Measurements from ENCODE around the gene PHACTR4.

Gene PHACTR4

GRCh38 chr1:28417926-28418637 is 48.5 kb downstream of the PHACTR4 start:
- CTCF ChIA-PET = interaction anchor here (0.7 to 1.5 kb wide), 4 partner anchors 9 to 169 kb away, joined by 3 to 5 read pairs (median 4); no protein-coding TSS in a partner anchor
- no peak for DNase-seq (ENCODE audit: low read depth, low spot score)
- no peak for TF ChIP-seq CTCF (IDR thresholded peaks at IDR 0.05; ENCODE audit: insufficient read depth, low read length, missing control alignments)
- POLR2A ChIA-PET = interaction anchor here (1.1 kb wide), 1 partner anchor 164 kb away, joined by 3 read pairs; no protein-coding TSS in a partner anchor
- H3K4me3 ChIP-seq (ENCODE audit: low read depth, low read length) = no peak overlapping the region

- H3K4me3 ChIP-seq (ENCODE audit: low read depth, low read length) = no peak overlapping the region
- POLR2A ChIA-PET = interaction anchor here (1.0 kb wide), 1 partner anchor 84 kb away, joined by 4 read pairs; the partner anchor contains the start of gene RCC1
- CTCF ChIA-PET = interaction anchor here (1.3 to 1.6 kb wide), 5 partner anchors 12 to 181 kb away, joined by 3 to 7 read pairs (median 5); no protein-coding TSS in a partner anchor
- no peak for DNase-seq (ENCODE audit: low read depth, low spot score)
- no peak for TF ChIP-seq CTCF (IDR thresholded peaks at IDR 0.05; ENCODE audit: insufficient read depth, low read length, missing control alignments)
Observed at GRCh38 chr1:28421744-28422143, 52.2 kb downstream of the PHACTR4 start.

- ChIA-PET POLR2A (no interaction called here), CTCF (no interaction called here)
- no peak for TF ChIP-seq CTCF (IDR thresholded peaks at IDR 0.05; ENCODE audit: insufficient read depth, low read length, missing control alignments)
- DNase-seq (ENCODE audit: low read depth, low spot score) = no peak
- H3K4me3 ChIP-seq (ENCODE audit: low read depth, low read length) = no peak overlapping the region
Observed at GRCh38 chr1:28426831-28427230, 57.3 kb downstream of the PHACTR4 start.

- TF ChIP-seq CTCF (IDR thresholded peaks at IDR 0.05; ENCODE audit: insufficient read depth, low read length, missing control alignments) = no peak
- no peak overlapping the region for H3K4me3 ChIP-seq (ENCODE audit: low read depth, low read length)
- POLR2A ChIA-PET = no interaction called here
- CTCF ChIA-PET = interaction anchor here (1.0 kb wide), 1 partner anchor 13 kb away, joined by 3 read pairs; no protein-coding TSS in a partner anchor
- no peak for DNase-seq (ENCODE audit: low read depth, low spot score)
Observed at GRCh38 chr1:28428012-28428411, 58.5 kb downstream of the PHACTR4 start.

GRCh38 chr1:28428990-28429520 is 59.5 kb downstream of the PHACTR4 start:
- DNase-seq (ENCODE audit: low read depth, low spot score) = no peak
- CTCF ChIA-PET = interaction anchor here (1.0 to 1.5 kb wide), 3 partner anchors 8 to 19 kb away, joined by 3 read pairs; no protein-coding TSS in a partner anchor
- POLR2A ChIA-PET = interaction anchor here (0.6 to 2.0 kb wide), 4 partner anchors 29 to 334 kb away, joined by 3 to 4 read pairs (median 4); no protein-coding TSS in a partner anchor
- TF ChIP-seq CTCF (IDR thresholded peaks at IDR 0.05; ENCODE audit: insufficient read depth, low read length, missing control alignments) = no peak
- H3K4me3 ChIP-seq (ENCODE audit: low read depth, low read length) = no peak overlapping the region

GRCh38 chr1:28436211-28436769 is 66.8 kb downstream of the PHACTR4 start:
- DNase-seq (ENCODE audit: low read depth, low spot score) = no peak
- H3K4me3 ChIP-seq (ENCODE audit: low read depth, low read length) = no peak overlapping the region
- CTCF ChIA-PET = interaction anchor here (0.6 to 1.1 kb wide), 4 partner anchors 23 to 1839 kb away, joined by 3 to 6 read pairs (median 4); no protein-coding TSS in a partner anchor
- POLR2A ChIA-PET = interaction anchor here (1.2 kb wide), 1 partner anchor 69 kb away, joined by 3 read pairs; the partner anchor contains the start of gene RCC1
- TF ChIP-seq CTCF (IDR thresholded peaks at IDR 0.05; ENCODE audit: insufficient read depth, low read length, missing control alignments) = no peak
